Measurements from ENCODE around the gene GNG7. TPM values are rescaled to one million over a fixed set of nuclear protein-coding genes. Genes with fewer than 3 reads are reported as not detected.

Gene GNG7
- total and polyA plus RNA-seq, 12 donors = 0.83 to 16.5 (median 7.8) TPM

DNA sequence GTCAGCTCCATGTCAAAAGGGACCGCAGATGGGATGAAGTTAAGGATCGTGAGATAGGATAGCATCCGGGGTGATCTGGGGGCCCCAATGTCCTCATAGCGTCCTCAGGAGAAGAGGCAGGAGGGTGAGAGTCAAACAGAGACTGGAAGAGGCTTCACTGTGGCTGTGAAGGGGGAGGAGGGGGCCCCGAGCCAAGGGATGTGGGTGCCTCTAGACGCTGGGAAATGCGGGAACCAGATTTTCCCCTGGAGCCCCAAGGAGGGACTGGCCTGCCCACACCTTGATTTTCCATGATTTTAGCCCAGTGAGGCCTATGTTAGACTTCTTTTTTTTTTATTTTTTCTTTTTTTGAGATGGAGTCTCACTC lies 61.2 kb downstream of the GNG7 start:
- Histone ChIP-seq H3K4me3 (no peak overlapping the region), H3K27ac (no peak overlapping the region), H3K4me1 (replicated peaks in 1 of 2) (peaks cover 0 to 9% of the 10 kb centered on the region in 2 donors), H3K36me3 (replicated peaks in 1 of 2) (no peaks in the 10 kb centered on the region), H3K27me3 (no peaks in the 10 kb centered on the region), H3K9me3 (replicated peaks in 1 of 3) (no peaks in the 10 kb centered on the region)
- intact Hi-C loops (cut with DNase I) = loop anchor here in 1 of 2 donors (10.0 kb wide), 1 partner anchor 233 kb away; no protein-coding TSS in a partner anchor
- DNase-seq = no peak
- TF ChIP-seq, protein P1, sequence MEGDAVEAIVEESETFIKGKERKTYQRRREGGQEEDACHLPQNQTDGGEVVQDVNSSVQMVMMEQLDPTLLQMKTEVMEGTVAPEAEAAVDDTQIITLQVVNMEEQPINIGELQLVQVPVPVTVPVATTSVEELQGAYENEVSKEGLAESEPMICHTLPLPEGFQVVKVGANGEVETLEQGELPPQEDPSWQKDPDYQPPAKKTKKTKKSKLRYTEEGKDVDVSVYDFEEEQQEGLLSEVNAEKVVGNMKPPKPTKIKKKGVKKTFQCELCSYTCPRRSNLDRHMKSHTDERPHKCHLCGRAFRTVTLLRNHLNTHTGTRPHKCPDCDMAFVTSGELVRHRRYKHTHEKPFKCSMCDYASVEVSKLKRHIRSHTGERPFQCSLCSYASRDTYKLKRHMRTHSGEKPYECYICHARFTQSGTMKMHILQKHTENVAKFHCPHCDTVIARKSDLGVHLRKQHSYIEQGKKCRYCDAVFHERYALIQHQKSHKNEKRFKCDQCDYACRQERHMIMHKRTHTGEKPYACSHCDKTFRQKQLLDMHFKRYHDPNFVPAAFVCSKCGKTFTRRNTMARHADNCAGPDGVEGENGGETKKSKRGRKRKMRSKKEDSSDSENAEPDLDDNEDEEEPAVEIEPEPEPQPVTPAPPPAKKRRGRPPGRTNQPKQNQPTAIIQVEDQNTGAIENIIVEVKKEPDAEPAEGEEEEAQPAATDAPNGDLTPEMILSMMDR (IDR thresholded peaks at IDR 0.05) = no peak
- TF ChIP-seq POLR2A (IDR thresholded peaks at IDR 0.05) = no peak
- 88 to 98% (median 95%) methylated on average over 5 to 7 of the region's 7 CpGs for WGBS, 4 donors

- Histone ChIP-seq H3K9me3 (replicated peaks in 1 of 3) (no peaks in the 10 kb centered on the region), H3K27ac (no peak overlapping the region), H3K4me1 (replicated peaks in 1 of 2) (peaks cover 0 to 9% of the 10 kb centered on the region in 2 donors), H3K36me3 (replicated peaks in 1 of 2) (no peaks in the 10 kb centered on the region), H3K27me3 (no peaks in the 10 kb centered on the region), H3K4me3 (no peak overlapping the region)
- no peak for DNase-seq
- no peak for TF ChIP-seq POLR2A (IDR thresholded peaks at IDR 0.05)
- TF ChIP-seq, protein P1 (IDR thresholded peaks at IDR 0.05) = no peak
- WGBS, 4 donors = 87 to 93% (median 92%) methylated on average over 11 to 17 of the region's 17 CpGs
- intact Hi-C loops (cut with DNase I) = loop anchor here in 1 of 2 donors (10.0 kb wide), 1 partner anchor 234 kb away; no protein-coding TSS in a partner anchor
Observed at GRCh38 chr19:2640563-2641331, 61.7 kb downstream of the GNG7 start.

GRCh38 chr19:2639999-2640398 lies 62.5 kb downstream of the GNG7 start:
- no peaks in the 10 kb centered on the region for H3K36me3 ChIP-seq (replicated peaks in 1 of 2)
- H3K4me1 ChIP-seq (replicated peaks in 1 of 2) = peaks cover 0 to 10% of the 10 kb centered on the region in 2 donors
- no peaks in the 10 kb centered on the region for H3K27me3 ChIP-seq
- no peaks in the 10 kb centered on the region for H3K9me3 ChIP-seq (replicated peaks in 1 of 3)
- DNase-seq = no peak
- 65 to 84% (median 76%) methylated on average over 2 of the region's 2 CpGs for WGBS, 4 donors
- intact Hi-C loops (cut with DNase I) = loop anchor here in 1 of 2 donors (10.0 kb wide), 1 partner anchor 235 kb away; no protein-coding TSS in a partner anchor
- no peak overlapping the region for H3K4me3 ChIP-seq
- no peak for TF ChIP-seq POLR2A (IDR thresholded peaks at IDR 0.05)
- TF ChIP-seq, protein P1 (IDR thresholded peaks at IDR 0.05) = no peak
- H3K27ac ChIP-seq = no peak overlapping the region

DNA sequence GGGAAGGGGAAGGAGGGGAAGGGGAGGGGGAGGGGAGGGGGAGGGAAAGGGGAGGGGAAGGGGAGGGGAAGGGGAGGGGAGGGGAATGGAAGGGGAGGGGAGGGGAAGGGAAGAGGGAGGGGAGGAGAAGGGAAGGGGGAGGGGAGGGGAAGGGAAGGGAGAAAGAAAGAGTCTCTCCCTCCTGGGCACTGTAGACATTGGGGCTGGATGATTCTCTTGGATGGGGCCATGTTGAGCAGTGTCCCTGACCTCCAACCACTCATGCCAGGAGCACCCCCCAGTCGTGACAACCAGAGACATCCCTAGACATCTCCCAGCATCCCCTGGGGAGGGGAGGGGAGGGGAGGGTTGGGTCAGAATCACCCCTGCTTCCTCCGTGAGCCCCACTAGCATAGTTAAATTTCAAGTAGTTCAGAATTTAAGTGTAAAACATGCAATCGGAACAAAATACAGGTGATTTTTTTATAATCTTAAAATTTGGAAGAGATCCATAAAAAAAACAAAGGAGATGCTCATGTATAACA lies 64.0 kb downstream of the GNG7 start:
- no peaks in the 10 kb centered on the region for H3K36me3 ChIP-seq (replicated peaks in 1 of 2)
- 24 to 41% (median 33%) methylated on average over 3 of the region's 3 CpGs for WGBS, 4 donors

More for the DNA sequence above, 64.0 kb downstream of the GNG7 start:
- Histone ChIP-seq H3K27me3 (no peaks in the 10 kb centered on the region), H3K9me3 (replicated peaks in 1 of 3) (no peaks in the 10 kb centered on the region), H3K27ac (no peak overlapping the region), H3K4me3 (no peak overlapping the region), H3K4me1 (replicated peaks in 1 of 2) (peaks cover 4 to 21% of the 10 kb centered on the region in 2 donors)
- no peak for DNase-seq
- intact Hi-C loops (cut with DNase I) = no loop called here
- TF ChIP-seq, protein P1 (IDR thresholded peaks at IDR 0.05) = no peak
- no peak for TF ChIP-seq POLR2A (IDR thresholded peaks at IDR 0.05)

Data from adrenal gland (tissue), 12 donors.